ENCODE results near the gene AKIRIN2. TPM values are rescaled to one million over a fixed set of nuclear protein-coding genes. Genes with fewer than 3 reads are reported as not detected.

AKIRIN2 gene
- total and polyA plus RNA-seq, 9 donors = 24.3 to 53.6 (median 43.3) TPM

GRCh38 chr6:87658516-87658915 is 43.5 kb downstream of the AKIRIN2 start:
- H3K4me1 ChIP-seq (ENCODE audit: insufficient read depth) = peaks cover 1% of the 10 kb centered on the region
- no peak for DNase-seq
- H3K27ac ChIP-seq = no peak overlapping the region
- H3K4me3 ChIP-seq = no peak overlapping the region
- no peaks in the 10 kb centered on the region for H3K27me3 ChIP-seq
- no peaks in the 10 kb centered on the region for H3K36me3 ChIP-seq
- TF ChIP-seq EP300 (IDR thresholded peaks at IDR 0.05) (no peak), POLR2A (IDR thresholded peaks at IDR 0.05) (no peak), CTCF (IDR thresholded peaks at IDR 0.05) (no peak)
- no peaks in the 10 kb centered on the region for H3K9me3 ChIP-seq
- intact Hi-C loops (cut with DNase I) = no loop called here

GRCh38 chr6:87656857-87657256 is 45.2 kb downstream of the AKIRIN2 start:
- Histone ChIP-seq H3K27me3 (no peaks in the 10 kb centered on the region), H3K9me3 (no peaks in the 10 kb centered on the region), H3K4me1 (ENCODE audit: insufficient read depth) (peaks cover 1% of the 10 kb centered on the region), H3K4me3 (no peak overlapping the region), H3K36me3 (no peaks in the 10 kb centered on the region), H3K27ac (no peak overlapping the region)
- DNase-seq = no peak
- intact Hi-C loops (cut with DNase I) = no loop called here
- no peak for TF ChIP-seq CTCF (IDR thresholded peaks at IDR 0.05)
- no peak for TF ChIP-seq POLR2A (IDR thresholded peaks at IDR 0.05)
- no peak for TF ChIP-seq EP300 (IDR thresholded peaks at IDR 0.05)

- Histone ChIP-seq H3K9me3 (no peaks in the 10 kb centered on the region), H3K4me3 (no peak overlapping the region), H3K27ac (no peak overlapping the region), H3K36me3 (no peaks in the 10 kb centered on the region), H3K4me1 (ENCODE audit: insufficient read depth) (peaks cover 1% of the 10 kb centered on the region), H3K27me3 (no peaks in the 10 kb centered on the region)
- intact Hi-C loops (cut with DNase I) = no loop called here
- no peak for TF ChIP-seq POLR2A (IDR thresholded peaks at IDR 0.05)
- no peak for TF ChIP-seq CTCF (IDR thresholded peaks at IDR 0.05)
- TF ChIP-seq EP300 (IDR thresholded peaks at IDR 0.05) = no peak
- DNase-seq = no peak
Observed at GRCh38 chr6:87655824-87656223, 46.2 kb downstream of the AKIRIN2 start.

GRCh38 chr6:87654875-87655454 is 47.1 kb downstream of the AKIRIN2 start:
- Histone ChIP-seq H3K27ac (no peak overlapping the region), H3K9me3 (no peaks in the 10 kb centered on the region), H3K27me3 (no peaks in the 10 kb centered on the region), H3K4me3 (no peak overlapping the region), H3K36me3 (no peaks in the 10 kb centered on the region), H3K4me1 (ENCODE audit: insufficient read depth) (peaks cover 1% of the 10 kb centered on the region)
- intact Hi-C loops (cut with DNase I) = no loop called here
- 45 to 54% (median 47%) methylated on average over 2 of the region's 2 CpGs for WGBS, 3 donors
- no peak for DNase-seq
- no peak for TF ChIP-seq EP300 (IDR thresholded peaks at IDR 0.05)
- no peak for TF ChIP-seq CTCF (IDR thresholded peaks at IDR 0.05)
- no peak for TF ChIP-seq POLR2A (IDR thresholded peaks at IDR 0.05)
